HepG2 (cell line): ENCODE data around the gene DPM1. TPM values are rescaled to one million over a fixed set of nuclear protein-coding genes. Genes with fewer than 3 reads are reported as not detected.

Experiments
- DZIP1 ChIP-seq: sonication (generic); formaldehyde crosslinking; IDR thresholded peaks from 2 replicates; pipeline ENCODE4 v1.5.0; 2020; ENCODE audit warnings: mild to moderate bottlenecking, missing genetic modification reagents
- KAT7 ChIP-seq: IDR thresholded peaks from 2 replicates; pipeline ENCODE4 v1.6.1; 2018; ENCODE audit warnings: borderline replicate concordance, missing compliant biosample characterization
- NR0B2 ChIP-seq: sonication (generic); formaldehyde crosslinking; IDR thresholded peaks from 2 replicates; pipeline ENCODE4 v1.4.0; 2020; ENCODE audit warnings: mild to moderate bottlenecking, missing genetic modification reagents
- RCOR2 ChIP-seq: IDR thresholded peaks from 2 replicates; pipeline ENCODE4 v1.6.1; 2016; ENCODE audit warnings: missing biosample characterization, missing genetic modification reagents
- TAF1 ChIP-seq: sonication (generic); formaldehyde crosslinking; IDR thresholded peaks from 2 replicates; pipeline ENCODE4 v1.4.0; 2020; ENCODE audit warnings: missing genetic modification reagents
- TIGD3 ChIP-seq: sonication (generic); formaldehyde crosslinking; IDR thresholded peaks from 2 replicates; pipeline ENCODE4 v1.5.1; 2020; ENCODE audit warnings: mild to moderate bottlenecking, missing genetic modification reagents, borderline replicate concordance
- USF2 ChIP-seq, 2 experiments: sonication (generic) in 1 of 2; formaldehyde crosslinking in 1 of 2; IDR thresholded peaks; 2 replicates each; pipeline versions ENCODE4 v1.5.1 to v1.6.1; 2011 to 2020; ENCODE audit warnings: borderline replicate concordance in 1 of 2, low read depth in 1 of 2, low read length in 1 of 2, mild to moderate bottlenecking in 1 of 2, missing genetic modification reagents in 1 of 2, moderate library complexity in 1 of 2
- ZC3H13 ChIP-seq: sonication (generic); formaldehyde crosslinking; IDR thresholded peaks from 2 replicates; pipeline ENCODE4 v1.8.1; 2023; ENCODE audit warnings: mild to moderate bottlenecking, missing genetic modification reagents, moderate library complexity
- ZNF276 ChIP-seq: sonication (generic); formaldehyde crosslinking; IDR thresholded peaks from 2 replicates; pipeline ENCODE4 v1.4.0; 2020; ENCODE audit warnings: mild to moderate bottlenecking, low read depth, missing genetic modification reagents
- ZNF710 ChIP-seq: sonication (generic); formaldehyde crosslinking; IDR thresholded peaks from 2 replicates; pipeline ENCODE4 v1.5.0; 2020; ENCODE audit warnings: mild to moderate bottlenecking, missing genetic modification reagents, borderline replicate concordance
- polyA plus RNA-seq, 8 experiments: library from polyadenylated mRNA; depleted of rRNA in 3 of 8; stranded (reverse) in 7 of 8; unstranded in 1 of 8; fragments of >200 nt; fragmentation: Illumina TruSeq in 4 of 8; extraction: Trizol in 4 of 8; gene quantifications; 2 replicates each; pipeline versions ENCODE4 v1.2.1 to v1.2.3, GENCODE V29; 2011 to 2016; ENCODE audit warnings: low read depth in 4 of 8, missing spikeins in 1 of 8, mixed read lengths in 1 of 8; ENCODE audit not compliant: insufficient read depth in 1 of 8
- total RNA-seq, 5 experiments: library from RNA; depleted of rRNA; stranded (reverse); fragments of >200 nt; fragmentation: Illumina TruSeq; extraction: Trizol; gene quantifications; 2 replicates each; pipeline ENCODE4 v1.2.3, GENCODE V29; 2016; ENCODE audit warnings: low read depth in 1 of 5

Gene DPM1
- total and polyA plus RNA-seq, 2 of the 13 experiments (the other 11 are each of a cell fraction or from before 2014, with no cell fraction given) = 83.2 to 161 TPM

GRCh38 chr20:50958615-50959542 lies 547 bp upstream of the DPM1 start, which contains the start of gene MOCS3 (continued):
- no peak for TF ChIP-seq DZIP1
- TF ChIP-seq KAT7 (CRISPR knock-in tag) = 0 out of 2 replicates have a peak, but pooled peaks have one; percentile 28
- peak; percentile 27 for TF ChIP-seq TIGD3 (CRISPR knock-in tag)
- peak; percentile 63; the same call in 1 of the 2 replicates for TF ChIP-seq TAF1
- no peak for TF ChIP-seq RCOR2 (CRISPR knock-in tag)
- TF ChIP-seq ZNF710 (CRISPR knock-in tag) = peak; percentile 91
- TF ChIP-seq ZNF276 (CRISPR knock-in tag) = peak; percentile 21; the same call in 1 of the 2 replicates
- TF ChIP-seq ZC3H13 (CRISPR knock-in tag) = no peak
- TF ChIP-seq USF2 (IDR thresholded peaks at IDR 0.05; ENCODE audit: low read depth, low read length) = no peak
- TF ChIP-seq USF2 (CRISPR knock-in tag; IDR thresholded peaks at IDR 0.05; ENCODE audit: borderline replicate concordance) = no peak
- TF ChIP-seq NR0B2 = peak; percentile 97
